Measurements from ENCODE around the gene FAM117B.

FAM117B gene

DNA sequence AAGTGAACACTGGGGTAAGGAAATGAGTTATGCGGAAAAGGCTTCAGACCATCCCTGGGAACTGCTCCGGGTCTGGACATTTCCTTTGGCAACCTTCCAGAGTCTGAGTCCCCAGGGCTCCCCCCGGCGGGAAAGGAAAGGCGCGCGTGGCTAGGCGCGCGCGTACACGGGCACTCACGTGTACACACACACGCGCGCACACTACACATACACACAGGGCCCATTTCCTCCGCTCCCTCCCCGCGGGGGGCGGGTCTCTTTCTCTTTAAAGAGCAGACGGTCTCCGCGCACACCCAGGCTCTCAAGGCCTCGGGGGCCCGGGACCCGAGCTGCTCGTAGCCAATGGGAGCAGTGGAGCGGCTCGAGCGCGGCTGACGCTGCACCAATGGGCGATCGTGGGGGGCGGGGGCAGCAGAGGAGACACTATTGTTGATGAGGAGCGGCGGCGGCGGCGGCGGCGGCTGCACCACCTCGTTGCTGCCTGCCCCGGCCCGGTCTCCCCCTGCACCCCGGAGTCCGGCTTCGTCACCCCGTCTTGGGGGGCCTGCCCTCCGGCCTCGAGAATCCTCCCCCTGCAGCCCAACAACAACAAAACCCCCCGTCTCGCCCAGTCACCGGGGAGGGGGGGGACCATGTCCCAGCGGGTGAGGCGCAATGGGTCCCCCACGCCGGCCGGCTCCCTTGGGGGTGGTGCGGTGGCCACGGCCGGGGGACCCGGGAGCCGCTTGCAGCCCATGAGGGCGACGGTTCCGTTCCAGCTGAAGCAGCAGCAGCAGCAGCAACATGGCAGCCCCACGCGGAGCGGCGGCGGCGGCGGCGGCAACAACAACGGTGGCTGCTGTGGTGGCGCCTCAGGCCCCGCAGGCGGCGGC, at the start of gene FAM117B:
Gene FAM117B (plus strand): TSS at position 414 of the 872 bp plus-strand sequence. CDS start 219 bp downstream, at position 633.
- Mint-ChIP-seq H3K9me3 (no peaks in the 10 kb centered on the region), H3K4me1 (peaks cover 46% of the 10 kb centered on the region), H3K27ac (peak within 1 kb of the TSS; percentile 98 to 99), H3K4me3 (peak within 1 kb of the TSS; percentile 98), H3K27me3 (no peaks in the 10 kb centered on the region)
- DNase-seq (peak; percentile 98 to 99), ATAC-seq (peak; percentile 90)

DNA sequence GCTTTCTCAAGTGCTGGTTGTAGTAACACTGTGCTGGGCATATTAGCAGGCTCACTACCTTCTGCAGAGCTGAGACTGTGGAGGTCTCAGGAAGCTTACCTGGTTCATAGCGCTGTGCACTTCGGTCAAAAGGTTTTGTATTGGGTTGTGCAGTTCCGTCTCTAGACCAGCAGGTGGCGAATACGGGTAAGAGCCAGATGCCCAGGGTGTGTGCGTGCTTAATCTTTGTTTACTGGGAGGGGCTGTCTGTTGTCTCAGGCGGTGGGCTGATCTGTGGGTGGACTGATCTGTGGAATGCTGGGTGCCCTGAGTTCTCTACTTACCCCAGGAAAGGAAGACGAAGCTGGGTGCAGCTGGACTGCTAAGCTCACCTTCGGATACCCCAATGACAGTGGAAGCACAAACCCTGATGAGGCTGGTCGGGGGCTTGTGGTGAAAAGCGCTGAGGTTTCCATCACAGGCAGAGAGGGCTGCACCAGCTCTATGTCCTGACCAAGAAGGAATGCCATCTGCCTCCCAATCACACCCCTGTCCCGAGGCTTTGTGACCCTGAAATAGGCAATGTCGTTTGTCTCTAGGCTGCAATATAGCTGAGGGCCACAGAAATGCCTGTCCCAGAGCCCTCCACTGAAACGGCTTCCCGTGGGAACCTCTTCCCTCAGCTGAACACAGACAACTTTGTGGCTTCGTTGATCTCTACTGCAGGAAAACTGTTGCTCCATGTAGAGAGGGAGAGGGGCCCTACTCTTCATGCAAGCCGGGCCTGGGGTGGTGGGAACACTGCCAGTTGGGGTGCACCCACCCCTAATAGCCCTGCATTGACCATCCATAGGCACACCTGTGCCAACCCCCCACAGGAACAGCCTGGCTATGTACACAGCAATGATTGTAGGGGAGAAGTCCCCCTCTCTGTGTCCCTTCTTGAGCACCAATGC, 45.9 kb upstream of the FAM117B start:
- DNase-seq (peak; percentile 66 to 75), ATAC-seq (peak; percentile 96)

DNA sequence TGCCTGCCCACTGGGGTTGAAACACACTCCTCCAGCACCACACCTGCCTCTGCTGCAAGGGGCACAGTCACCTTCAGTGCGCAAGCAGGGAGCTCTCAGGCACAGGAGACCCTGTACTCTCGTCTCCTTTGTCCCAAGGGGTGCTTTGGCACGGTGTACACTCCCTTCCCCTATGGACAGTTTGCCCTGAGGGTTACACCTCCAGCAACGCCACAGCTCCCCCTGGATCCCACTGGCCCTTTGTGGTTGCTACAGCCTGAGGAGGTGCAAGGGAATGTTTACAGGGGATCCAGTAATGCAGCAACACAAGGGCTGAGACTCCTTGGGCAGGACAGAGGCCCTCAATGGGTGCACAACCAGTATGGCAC, 45.2 kb upstream of the FAM117B start:
- H3K27ac Mint-ChIP-seq: no peak overlapping the region
- no peak for DNase-seq
- no peaks in the 10 kb centered on the region for H3K9me3 Mint-ChIP-seq
- no peak overlapping the region for H3K4me3 Mint-ChIP-seq
- no peak for ATAC-seq
- peaks cover 17% of the 10 kb centered on the region for H3K4me1 Mint-ChIP-seq
- no peaks in the 10 kb centered on the region for H3K27me3 Mint-ChIP-seq

More for the DNA sequence above, 45.9 kb upstream of the FAM117B start:
- H3K27ac Mint-ChIP-seq: peak overlapping the region; percentile 58 to 85
- H3K4me3 Mint-ChIP-seq: peak overlapping the region; percentile 20 to 72
- H3K4me1 Mint-ChIP-seq: peaks cover 17% of the 10 kb centered on the region
- H3K9me3 Mint-ChIP-seq: no peaks in the 10 kb centered on the region
- H3K27me3 Mint-ChIP-seq: no peaks in the 10 kb centered on the region

DNA sequence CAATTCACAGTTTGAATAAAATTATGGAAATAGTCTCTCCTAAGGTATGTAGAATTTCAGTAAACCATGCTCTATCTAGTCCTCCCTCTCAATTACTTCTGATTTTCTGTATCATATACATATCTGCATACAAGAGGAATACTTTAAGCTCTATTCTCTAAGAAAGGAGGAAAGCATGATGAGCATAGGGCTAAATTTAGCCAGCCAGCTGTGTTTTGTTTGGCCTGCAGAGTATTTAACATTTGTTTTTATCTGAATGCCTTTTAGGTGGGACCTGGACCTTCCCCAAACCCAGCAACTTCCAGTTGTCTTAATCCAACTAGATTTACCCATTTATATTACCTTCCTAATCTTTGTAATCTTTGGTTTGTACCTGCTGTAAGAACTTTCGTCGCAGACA, 42.2 kb upstream of the FAM117B start:
- Mint-ChIP-seq H3K9me3 (no peaks in the 10 kb centered on the region), H3K27ac (no peak overlapping the region), H3K4me1 (peaks cover 24% of the 10 kb centered on the region), H3K4me3 (no peak overlapping the region), H3K27me3 (no peaks in the 10 kb centered on the region)
- DNase-seq (no peak), ATAC-seq (no peak)

DNA sequence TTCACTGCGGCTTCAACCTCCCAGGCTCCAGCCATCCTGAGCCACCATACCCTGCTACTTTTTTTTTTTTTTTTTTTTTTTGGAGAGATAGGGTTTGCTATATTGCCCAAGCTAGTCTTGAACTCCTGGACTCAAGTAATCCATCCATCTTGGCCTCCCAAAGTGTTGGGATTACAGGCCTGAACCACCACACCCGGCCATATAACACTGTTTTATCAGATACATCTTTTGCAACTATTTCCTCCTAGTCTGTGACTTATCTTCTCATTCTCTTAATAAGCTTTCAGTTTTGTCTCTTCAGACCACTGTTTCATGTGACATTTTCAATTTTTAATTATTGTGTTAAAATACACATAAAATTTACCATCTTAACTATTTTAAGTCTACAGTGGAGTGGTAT, 35.7 kb upstream of the FAM117B start:
- ATAC-seq (no peak), DNase-seq (no peak)
- Mint-ChIP-seq H3K27ac (no peak overlapping the region), H3K27me3 (no peaks in the 10 kb centered on the region), H3K4me1 (peaks cover 19% of the 10 kb centered on the region), H3K4me3 (no peak overlapping the region), H3K9me3 (no peaks in the 10 kb centered on the region)

DNA sequence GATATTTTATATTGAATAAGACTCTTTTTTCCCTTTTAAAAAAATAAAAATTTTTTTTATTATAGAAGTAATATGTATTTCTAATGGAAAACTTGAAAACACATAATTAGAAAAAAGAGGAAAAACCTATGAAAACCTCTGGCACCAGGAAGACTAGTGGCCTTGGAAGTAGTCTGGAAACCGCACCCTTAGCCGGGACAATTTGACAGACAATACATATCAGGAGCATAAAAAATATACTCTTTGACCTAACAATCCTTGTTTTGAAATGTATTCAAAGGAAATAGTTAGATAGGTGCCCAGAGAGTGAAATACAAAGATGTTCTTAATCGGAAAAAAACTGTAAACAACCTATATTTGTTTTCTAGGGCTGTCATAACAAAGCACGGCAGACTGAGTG, 34.9 kb upstream of the FAM117B start:
- no peak overlapping the region for H3K4me3 Mint-ChIP-seq
- peaks cover 22% of the 10 kb centered on the region for H3K4me1 Mint-ChIP-seq
- DNase-seq (no peak), ATAC-seq (no peak)
- H3K9me3 Mint-ChIP-seq: no peaks in the 10 kb centered on the region
- no peak overlapping the region for H3K27ac Mint-ChIP-seq
- no peaks in the 10 kb centered on the region for H3K27me3 Mint-ChIP-seq

DNA sequence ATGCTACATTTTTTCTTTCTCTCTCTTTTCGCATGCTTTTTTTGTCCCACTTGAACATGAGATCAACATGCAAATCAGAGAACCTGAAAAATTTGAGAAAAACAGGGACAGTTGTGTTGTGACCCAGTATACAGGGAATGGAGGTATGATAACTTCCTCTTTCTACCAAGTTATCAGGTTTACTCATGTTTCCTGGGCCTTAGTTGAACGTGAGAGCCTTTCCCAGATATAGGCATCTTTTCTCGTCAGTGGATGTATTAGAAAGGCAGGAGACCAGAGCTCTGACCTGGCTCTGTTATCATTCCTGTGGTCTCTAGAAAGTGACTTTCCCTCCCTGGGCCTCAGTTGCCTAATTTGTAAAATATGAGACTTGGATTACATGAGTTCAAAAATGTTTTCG, 30.1 kb upstream of the FAM117B start:
- Mint-ChIP-seq H3K27ac (no peak overlapping the region), H3K4me3 (no peak overlapping the region), H3K4me1 (peaks cover 21% of the 10 kb centered on the region), H3K9me3 (no peaks in the 10 kb centered on the region), H3K27me3 (no peaks in the 10 kb centered on the region)
- DNase-seq (no peak), ATAC-seq (no peak)

DNA sequence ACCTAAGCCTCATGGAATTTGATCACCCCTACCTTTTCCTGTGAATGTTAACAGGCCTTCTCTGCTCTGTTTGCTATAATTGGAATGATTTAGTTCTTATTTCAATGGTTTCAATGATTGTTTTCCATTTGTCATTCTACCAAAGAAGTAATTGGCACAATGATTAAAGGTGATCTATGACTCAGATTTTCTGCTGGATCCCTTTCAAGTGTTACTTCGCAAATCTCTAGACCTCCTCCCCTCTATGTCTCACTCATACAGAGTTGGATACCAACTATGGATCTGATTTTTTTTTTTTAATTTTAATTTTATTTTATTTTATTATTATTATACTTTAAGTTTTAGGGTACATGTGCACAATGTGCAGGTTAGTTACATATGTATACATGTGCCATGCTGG, 29.6 kb upstream of the FAM117B start:
- peak overlapping the region in 1 of 2 donors; percentile 22 for H3K27ac Mint-ChIP-seq
- DNase-seq (no peak), ATAC-seq (no peak)
- H3K4me3 Mint-ChIP-seq: no peak overlapping the region
- peaks cover 25% of the 10 kb centered on the region for H3K4me1 Mint-ChIP-seq
- H3K9me3 Mint-ChIP-seq: no peaks in the 10 kb centered on the region
- H3K27me3 Mint-ChIP-seq: no peaks in the 10 kb centered on the region

DNA sequence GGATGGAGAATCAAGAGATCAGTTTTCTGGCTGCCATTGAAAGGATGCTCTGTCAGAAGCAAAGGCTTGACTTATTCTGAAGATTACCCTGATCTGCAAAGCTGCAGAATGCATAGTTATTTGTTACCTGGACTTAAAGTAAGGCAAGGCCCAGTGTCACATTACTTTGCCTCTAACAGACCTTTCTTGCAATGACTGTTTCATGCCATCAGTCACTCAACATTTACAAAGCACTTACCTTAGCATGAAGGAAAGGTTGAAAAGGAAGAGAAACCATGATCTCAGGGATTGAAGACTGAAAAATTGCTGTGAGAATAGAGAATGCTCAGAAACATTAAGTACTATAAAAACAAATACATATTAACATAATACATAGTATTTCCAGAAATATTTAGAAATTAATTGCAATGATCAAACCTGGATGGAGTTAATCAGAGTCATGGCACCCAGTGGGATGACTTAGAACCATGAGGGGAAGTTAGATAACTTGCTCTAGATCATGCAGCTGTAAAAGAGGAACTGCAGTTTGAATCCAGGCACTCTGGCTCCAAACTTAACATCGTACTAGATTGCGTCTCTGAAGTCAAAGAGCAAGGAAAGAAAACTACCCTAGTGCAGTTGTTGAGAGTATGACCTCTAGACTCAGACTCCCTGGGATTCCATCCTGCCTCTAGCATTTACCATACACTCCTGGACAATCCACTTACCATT, 26.5 kb upstream of the FAM117B start:
- Mint-ChIP-seq H3K4me3 (no peak overlapping the region), H3K4me1 (peaks cover 18% of the 10 kb centered on the region), H3K27ac (no peak overlapping the region), H3K27me3 (no peaks in the 10 kb centered on the region), H3K9me3 (no peaks in the 10 kb centered on the region)
- ATAC-seq: no peak
- DNase-seq: no peak

DNA sequence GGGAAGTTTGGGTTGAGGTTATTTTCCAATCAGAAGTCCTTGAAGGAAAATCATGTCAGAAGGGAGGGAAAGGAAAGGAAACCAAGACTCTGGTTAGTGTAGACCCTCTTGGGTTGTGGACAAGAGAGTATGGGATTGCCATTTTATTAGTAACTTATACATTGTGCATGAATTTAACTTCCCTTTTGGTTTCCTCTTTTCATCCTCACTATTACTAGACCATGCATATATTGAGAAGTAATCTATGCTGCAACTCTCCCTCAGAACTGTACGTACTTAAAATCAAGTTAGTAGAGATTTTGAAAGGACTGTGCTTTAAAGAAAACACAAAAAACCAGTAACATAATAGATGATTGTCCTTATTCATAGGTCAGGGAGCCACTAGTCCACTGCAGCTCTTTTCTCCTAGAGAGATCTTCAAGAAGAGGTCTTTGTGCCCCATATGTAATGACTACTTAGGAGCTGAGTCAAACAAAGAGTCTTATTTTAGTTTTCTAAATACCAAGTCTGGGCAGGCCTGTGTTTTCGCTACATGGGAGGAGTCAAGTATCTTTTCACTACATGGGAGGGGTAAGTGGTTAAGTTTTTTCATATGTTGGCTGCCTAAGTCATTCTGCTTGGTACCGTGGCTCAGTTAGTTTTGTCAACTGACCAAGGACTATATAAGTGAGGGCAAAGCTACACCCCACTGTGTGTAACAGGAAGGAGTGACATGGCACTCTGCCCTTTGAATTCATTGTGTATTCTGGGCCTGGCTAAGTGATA, 25.2 kb upstream of the FAM117B start:
- Mint-ChIP-seq H3K4me3 (no peak overlapping the region), H3K9me3 (no peaks in the 10 kb centered on the region), H3K27me3 (no peaks in the 10 kb centered on the region), H3K27ac (peak overlapping the region in 1 of 2 donors; percentile 83), H3K4me1 (peaks cover 18% of the 10 kb centered on the region)
- ATAC-seq (peak; percentile 88), DNase-seq (no peak)

DNA sequence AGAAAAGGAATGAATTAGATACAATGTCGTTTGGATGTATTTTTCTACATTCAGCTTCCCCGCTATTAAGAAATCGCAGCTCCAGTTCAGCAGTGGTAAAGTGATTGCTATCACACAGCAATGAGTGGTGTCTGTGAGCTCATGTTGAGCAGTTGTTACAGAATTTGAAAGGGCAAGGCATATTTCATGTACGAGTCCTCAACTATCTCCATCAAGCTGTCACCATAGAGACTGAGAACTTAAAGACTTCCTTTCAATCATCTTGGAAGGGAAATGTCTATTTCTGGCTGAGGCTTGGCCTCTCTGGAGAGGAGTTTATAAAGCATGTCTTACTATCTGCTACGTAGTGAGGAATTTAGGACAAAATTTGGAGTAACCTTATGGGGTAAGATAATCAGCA, 24.4 kb upstream of the FAM117B start:
- H3K27me3 Mint-ChIP-seq: no peaks in the 10 kb centered on the region
- ATAC-seq (no peak), DNase-seq (no peak)
- H3K9me3 Mint-ChIP-seq: no peaks in the 10 kb centered on the region
- H3K27ac Mint-ChIP-seq: no peak overlapping the region
- no peak overlapping the region for H3K4me3 Mint-ChIP-seq
- H3K4me1 Mint-ChIP-seq: peaks cover 10% of the 10 kb centered on the region

DNA sequence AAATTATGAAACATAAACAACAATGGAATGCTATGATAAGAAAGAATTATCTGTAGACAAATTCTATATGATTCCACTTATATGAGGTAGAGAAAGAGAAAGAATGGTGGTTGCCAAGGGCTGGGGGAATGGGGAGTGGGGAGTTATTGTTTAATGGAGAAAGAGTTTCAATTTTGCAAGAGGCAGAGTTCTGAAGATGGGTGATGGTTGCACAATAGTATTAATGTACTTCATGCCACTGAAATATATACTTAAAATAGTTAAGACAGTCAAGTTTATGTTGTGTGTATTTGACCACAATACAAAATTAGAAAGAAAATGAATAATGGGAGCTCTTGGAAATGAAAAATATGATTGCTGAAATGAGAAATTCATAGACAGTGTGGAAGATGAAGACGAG, 22.6 kb upstream of the FAM117B start:
- no peak for ATAC-seq
- Mint-ChIP-seq H3K4me1 (peaks cover 10% of the 10 kb centered on the region), H3K27me3 (no peaks in the 10 kb centered on the region), H3K27ac (no peak overlapping the region), H3K4me3 (no peak overlapping the region), H3K9me3 (no peaks in the 10 kb centered on the region)
- no peak for DNase-seq

DNA sequence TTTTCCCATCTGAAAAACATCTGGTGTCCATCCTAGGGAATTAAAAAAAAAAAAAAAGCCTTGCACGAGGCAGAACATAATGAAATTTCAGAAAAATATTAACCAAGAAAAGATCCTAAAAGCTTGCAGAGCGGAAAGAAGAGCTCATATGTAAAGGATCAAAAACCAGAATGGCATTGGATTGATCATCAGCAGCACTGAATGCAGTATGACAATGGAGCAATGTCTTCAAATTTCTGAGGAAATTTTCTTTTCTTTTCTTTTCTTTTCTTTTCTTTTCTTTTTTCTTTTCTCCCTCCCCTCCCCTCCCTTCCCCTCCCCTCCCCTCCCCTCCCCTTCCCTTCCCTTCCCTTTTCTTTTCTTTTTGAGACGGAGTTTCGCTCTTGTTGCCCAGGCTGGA, 21.3 kb upstream of the FAM117B start:
- H3K27ac Mint-ChIP-seq: peak overlapping the region in 1 of 2 donors; percentile 23
- H3K4me3 Mint-ChIP-seq: no peak overlapping the region
- DNase-seq (no peak), ATAC-seq (no peak)
- no peaks in the 10 kb centered on the region for H3K27me3 Mint-ChIP-seq
- H3K9me3 Mint-ChIP-seq: no peaks in the 10 kb centered on the region
- peaks cover 10% of the 10 kb centered on the region for H3K4me1 Mint-ChIP-seq

DNA sequence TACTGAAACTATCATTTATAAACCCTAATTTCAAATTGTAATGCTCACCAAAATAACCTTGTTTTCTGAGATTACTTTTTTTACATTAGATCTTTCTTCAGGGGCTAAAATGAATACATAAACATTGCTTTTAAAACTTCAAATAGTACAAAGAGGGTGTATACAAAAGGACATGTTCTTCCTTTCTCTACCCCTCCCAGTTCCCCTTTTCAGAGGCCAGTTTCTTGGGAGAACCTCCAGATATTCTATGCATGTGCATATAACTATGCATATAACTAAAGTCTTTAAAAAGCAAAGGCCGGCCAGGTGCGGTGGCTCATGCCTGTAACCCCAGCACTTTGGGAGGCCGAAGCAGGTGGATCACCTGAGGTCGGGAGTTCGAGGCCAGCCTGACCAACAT, 10.6 kb upstream of the FAM117B start:
- no peak for ATAC-seq
- no peak overlapping the region for H3K4me3 Mint-ChIP-seq
- no peak for DNase-seq
- no peaks in the 10 kb centered on the region for H3K27me3 Mint-ChIP-seq
- no peaks in the 10 kb centered on the region for H3K4me1 Mint-ChIP-seq
- H3K27ac Mint-ChIP-seq: no peak overlapping the region
- H3K9me3 Mint-ChIP-seq: no peaks in the 10 kb centered on the region

DNA sequence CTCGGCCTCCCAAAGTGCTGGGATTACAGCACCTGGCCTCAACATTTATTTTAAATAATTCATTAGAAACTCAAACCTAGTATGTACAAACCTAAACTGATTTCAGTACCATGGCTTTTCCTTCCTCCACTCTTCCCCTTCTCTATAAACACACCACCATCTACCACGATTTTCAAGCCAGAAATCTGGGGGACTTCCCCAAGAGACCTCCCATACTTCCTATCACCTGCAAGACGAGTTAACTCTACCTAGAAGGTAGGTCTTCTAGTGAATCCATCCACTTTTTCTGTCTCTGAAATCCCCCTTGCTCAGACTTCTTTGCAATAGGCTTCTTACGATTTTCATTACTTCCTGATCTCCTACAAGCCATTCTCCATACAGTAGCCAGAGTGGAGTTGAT, 7.7 kb upstream of the FAM117B start:
- peaks cover 6% of the 10 kb centered on the region for H3K4me1 Mint-ChIP-seq
- H3K4me3 Mint-ChIP-seq: no peak overlapping the region
- DNase-seq: no peak
- H3K27me3 Mint-ChIP-seq: no peaks in the 10 kb centered on the region
- no peak overlapping the region for H3K27ac Mint-ChIP-seq
- no peak for ATAC-seq
- no peaks in the 10 kb centered on the region for H3K9me3 Mint-ChIP-seq

Data from stimulated activated naive CD8-positive, alpha-beta T cell treated with anti-CD3 and anti-CD28 coated beads, Interleukin-15, amount 100 ng/mL, for 72 hours (primary cell).